Dedifferentiated amniotic fluid mesenchymal stem cell (primary cell): ENCODE data around the gene MED13L.
A peak's percentile ranks its signal among the peaks of the same experiment; 100 is the strongest.

ENCODE experiments used
- DNase-seq: peaks from one replicate; pipeline ENCODE4 v3.0.0-alpha.2; 2016; ENCODE audit errors: extremely low spot score

MED13L gene

DNA sequence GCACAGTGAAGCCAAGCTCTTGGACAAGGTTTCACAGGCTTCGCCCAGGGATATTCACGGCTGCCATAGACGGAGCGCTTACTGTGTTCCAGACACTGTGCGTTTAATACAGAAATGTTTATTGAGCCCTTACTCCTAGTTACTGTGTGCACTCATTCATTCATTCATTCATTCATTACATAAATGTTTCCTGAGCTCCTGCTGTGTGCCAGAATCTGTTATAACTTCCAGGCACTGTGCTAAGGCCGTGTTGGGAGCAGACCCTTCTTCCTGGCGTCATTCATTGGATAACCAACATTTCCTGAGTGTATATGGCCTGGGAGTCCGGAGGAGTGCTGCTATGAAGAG lies 760 bp upstream of the MED13L start:
- DNase-seq = no peak

DNA sequence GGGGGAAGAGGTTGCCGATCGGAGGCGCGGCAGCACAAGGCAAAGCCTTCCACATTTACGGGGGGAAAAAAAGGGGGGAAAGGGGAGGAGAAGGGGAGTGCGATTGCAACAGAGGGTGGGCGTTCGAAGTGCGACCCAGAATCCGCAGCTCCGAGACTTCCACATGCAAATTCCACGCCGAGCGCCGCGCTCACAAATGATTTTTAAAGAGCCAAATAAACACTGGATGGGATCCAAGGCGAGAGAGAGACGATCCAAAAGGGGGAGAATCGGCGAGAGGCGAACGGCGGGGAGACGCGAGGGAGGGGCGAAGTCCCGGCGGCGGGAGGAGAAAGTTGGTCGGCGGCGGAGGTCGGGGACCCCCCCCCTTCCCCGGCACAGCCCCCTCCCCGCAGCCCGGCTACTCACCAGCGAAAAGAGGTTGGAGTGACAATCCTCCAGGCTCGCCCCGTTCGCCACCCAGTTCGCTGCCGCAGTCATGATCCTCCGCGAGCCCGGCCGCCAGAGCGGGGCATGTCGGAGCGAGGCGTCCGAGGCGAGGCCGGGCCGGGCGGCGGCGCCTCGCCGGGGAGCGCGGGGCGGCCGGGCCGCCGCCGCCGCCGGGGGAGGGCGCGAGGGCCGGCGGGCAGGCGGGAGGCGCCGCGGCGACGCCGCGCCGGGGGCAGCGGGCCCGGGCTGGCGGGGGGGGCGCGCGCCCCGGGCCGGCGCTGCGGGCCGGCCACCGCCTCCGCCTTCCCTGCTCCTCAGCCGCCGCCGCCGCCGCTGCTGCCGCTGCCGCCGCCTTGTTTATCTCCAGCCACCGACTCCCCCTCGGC lies 634 bp downstream of the MED13L start:
- DNase-seq = peak; percentile 58

DNA sequence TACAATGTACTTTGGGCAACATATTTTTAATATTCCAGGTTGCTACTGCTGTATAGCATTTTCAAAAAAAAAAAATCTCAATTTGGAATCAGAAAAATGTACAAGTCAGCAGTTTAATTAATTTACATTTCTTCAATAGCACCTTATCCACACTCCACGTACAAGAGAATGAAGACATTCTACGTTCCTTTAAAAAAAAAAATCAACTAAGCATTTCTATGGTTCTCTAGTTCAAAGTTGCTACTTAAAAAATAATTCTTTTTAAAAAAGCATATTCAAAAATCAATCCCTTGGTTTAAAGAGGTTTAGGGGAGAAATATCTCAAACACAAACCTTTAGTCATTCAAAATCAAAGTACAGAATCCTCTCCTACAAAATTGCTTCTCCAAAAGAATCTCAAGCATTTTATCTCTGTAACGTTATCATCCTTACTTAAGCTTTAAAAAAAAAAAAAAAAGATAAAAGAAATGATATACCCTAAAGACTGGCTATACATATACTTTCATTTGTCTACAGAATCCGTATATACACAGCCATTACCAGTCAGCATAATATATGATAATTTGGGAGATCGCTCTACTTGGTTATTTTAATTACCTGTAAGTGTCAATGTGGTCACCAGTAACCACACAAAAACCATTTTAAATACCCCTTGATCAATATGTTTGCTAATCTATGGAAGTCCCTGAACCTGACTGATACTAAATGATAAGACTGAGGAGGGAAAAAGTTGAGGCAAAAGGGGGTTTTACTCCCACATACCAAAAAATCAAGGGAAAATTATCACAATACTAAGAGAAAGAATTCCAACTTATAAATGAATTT lies 2.7 kb downstream of the MED13L start:
- DNase-seq = no peak

GRCh38 chr12:116273813-116274550 lies 3.5 kb downstream of the MED13L start:
- DNase-seq = no peak

DNA sequence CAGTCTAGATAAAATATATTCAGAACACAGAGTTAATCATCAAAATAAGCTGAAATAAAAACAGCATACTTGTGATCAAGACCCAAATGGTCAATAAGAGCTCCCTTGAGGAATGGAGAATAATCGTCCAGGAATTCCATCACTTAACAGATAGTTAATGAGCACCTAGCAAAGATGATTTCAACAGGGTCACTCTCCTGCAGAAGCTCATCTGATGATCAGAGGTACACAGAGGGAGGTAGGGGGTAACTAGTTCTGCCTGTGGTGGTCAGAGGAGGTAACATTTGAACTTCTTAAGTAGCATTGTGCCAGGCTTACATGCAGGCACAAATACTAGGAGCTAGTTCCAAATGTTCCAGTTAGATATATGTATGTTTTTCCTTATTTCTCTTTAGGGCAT lies 9.5 kb downstream of the MED13L start:
- DNase-seq = no peak

DNA sequence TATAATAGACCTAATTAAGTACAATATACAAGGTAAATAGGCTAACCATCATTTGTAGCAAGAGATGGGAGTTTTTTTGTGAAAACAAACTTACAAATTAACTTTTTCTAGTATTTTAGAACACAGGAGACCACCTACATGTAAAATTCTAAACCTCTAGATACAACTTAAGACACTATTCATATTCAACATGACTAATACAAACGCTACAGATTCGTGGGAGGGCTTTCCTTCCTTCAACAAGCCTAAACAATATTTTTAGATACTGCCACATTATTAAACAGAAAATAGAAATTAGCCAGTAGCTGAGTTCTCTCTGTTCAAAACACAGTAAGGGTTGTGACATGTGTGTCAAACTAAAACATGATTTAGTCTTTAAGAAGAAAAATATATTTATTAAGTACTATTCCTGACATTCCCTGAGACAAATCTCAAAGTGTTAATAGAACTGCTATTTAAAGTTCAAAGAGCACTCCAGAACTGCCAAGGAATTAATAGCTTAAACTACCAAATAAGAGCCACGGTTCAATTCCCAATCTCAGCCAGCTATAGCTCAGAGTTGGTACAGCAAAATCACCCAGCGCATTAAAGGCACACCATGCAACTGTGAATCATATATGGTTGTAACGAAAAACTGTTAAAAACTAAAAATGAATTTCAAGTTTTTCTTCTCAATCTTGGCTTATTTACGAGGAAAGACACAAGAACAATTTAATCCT lies 10.7 kb downstream of the MED13L start:
- DNase-seq = no peak

GRCh38 chr12:116266168-116266601 lies 11.3 kb downstream of the MED13L start:
- DNase-seq = no peak

- no peak for DNase-seq
These were observed 11.9 kb downstream of the MED13L start for GRCh38 chr12:116265351-116266147.

DNA sequence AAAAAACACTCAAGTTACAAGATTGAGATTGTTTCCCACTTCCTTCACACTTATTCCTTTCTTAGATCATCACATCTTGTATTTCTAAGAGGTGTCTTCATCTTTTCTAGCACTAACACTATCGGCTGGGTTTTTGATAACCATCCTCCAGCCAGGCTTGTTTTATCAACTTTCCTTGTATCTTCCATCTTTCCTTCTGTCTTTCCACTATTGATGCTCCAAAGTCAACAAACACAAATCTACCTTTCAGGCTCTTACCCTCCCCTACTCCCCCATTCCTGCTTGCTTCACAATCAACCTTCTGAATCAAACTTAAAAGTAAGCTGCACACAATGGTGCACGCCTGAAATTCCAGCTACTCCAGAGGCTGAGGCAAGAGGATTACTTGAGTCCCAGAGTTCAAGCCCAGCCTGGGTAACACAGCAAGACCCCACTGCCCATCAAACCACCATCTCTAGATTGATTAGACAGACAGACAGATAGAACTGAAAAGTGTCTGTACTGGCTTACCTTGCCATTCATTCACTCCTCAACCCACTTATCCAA lies 12.9 kb downstream of the MED13L start:
- DNase-seq = no peak

DNA sequence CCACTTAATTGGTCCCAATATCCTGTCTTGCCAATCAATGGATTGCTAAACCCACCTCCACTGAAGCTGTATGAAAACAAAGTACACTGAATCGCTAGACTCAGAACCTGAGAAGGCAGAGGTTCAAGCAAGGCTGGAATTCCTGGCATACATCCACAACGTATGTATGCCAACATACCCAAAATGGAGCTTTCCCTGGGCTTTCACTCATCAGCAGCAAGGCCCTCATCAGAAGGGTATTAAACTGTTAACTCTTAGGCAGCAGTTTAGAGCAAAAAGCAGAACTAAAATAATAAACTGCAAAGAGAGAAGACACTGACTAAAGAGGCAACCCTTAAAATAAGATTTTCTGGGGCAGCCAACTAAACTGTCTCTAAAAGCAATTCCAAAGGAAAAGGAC lies 13.6 kb downstream of the MED13L start:
- no peak for DNase-seq

- no peak for DNase-seq
These were observed 14.1 kb downstream of the MED13L start for GRCh38 chr12:116263431-116263830.

GRCh38 chr12:116262741-116263140 lies 14.8 kb downstream of the MED13L start:
- no peak for DNase-seq

DNA sequence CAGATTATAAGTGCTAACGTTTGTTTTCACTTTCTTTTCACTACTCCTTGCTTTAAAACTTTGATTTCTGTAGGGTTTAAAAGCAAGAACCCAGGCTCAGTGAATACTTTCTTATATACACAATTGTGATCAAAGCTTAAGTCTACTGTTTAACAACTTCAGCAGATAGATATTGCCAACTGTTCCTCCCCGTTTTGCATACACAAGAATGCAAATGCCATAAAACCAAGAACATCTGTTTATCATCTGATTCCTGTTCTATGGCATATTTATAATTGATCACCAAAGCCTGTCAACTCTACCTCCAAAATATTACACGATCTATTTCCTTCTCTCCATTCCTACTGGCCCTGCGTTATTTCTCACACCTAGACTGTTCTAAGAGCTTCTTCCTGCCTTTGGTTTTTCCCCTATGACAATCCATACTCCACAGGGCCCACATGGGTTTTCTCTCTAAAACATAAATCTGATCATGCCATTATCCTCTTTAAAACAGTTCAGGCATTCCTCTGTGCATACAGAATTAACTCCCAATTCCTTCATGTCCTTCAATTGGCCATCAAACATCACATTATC lies 15.9 kb downstream of the MED13L start:
- DNase-seq = no peak

DNA sequence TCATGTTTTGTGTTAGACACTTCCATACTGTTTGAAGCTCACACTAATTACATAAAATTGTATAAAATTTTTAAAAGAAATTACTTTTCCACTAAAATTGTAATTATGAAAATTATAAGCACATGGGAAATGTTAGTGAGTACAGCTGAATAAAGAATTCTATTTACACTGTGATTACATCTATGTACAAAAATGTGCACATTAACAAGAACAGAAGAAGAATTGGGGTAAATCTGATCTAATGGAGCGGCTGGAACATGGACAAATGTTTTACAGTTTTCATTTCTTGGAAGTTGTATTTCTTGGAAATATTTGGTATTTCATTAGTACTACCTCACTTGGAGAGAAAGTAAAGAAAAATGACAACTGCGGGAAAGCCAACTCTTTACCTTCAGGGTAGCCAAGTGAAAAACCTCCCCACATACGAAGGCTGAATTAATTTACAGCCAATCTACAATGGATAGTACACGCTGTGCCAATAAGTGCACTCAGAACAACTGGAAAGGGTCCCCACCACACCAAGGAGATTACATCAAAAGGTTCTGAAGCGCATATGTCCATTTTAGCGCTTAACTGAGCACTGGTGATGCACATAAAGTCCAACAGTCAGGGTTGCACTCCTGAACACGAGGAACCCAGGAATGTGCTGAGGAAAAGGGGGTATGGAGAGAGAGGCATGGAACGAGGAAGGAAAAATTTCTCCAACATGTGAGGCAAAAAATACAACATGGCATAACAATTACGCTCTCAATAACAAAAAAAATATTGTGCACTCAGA lies 17.5 kb downstream of the MED13L start:
- no peak for DNase-seq

DNA sequence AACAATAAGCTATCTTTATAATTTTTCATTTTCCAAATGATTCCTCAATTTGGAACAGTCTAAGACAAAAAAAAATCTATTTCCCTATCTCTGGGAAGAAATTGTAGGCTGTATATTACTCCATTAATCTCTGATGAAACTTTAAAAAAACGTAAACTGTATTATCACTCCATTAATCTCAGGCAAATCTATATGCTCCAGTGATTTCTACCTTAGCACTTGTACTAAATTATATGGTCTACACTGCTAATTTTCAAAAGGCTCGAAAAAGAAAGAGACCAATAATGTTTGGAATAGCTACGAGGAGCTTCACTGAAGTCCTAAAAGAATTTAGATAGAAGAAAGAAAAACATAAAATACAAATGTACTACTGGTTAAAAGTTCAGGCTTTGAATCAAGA lies 19.7 kb downstream of the MED13L start:
- DNase-seq = no peak

- DNase-seq = no peak
These were observed 20.3 kb downstream of the MED13L start for GRCh38 chr12:116257215-116257614.

DNA sequence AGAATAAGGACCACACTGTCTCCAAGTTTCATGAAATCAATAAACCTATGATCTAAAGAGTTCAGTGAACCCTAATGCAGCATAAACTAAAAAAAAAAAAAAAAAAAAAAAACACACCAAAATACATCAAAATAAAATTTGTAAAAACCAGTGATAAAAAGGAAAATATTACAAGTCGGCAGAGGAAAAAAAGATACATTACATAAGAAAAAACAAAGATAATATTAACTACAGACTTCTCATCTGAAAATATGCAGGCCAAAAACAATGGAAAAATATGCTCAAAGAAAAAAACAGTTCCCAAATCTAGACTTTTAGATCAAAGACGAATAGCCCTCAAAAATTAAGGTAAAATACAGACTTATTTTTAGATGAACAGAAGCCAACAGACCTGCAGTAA lies 27.6 kb downstream of the MED13L start:
- DNase-seq = no peak

DNA sequence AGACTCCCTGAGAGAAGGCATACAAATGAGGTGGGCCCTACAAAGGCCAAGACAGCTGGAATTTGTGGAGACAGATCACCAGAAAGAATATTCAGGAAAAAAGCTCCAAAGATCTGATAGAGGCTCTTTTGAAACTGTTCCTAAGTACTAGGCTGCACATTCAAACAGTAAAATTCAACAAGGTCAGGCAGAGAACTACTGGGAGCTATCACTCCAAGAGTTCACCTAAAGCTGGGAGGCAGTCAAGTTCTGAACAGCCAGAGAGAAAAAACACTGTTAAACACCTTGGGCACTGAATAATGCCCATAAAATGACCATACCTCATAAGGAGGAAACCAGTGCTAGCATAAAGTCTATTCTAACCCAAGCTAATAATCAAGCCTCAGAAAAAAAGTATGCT lies 28.6 kb downstream of the MED13L start:
- no peak for DNase-seq

DNA sequence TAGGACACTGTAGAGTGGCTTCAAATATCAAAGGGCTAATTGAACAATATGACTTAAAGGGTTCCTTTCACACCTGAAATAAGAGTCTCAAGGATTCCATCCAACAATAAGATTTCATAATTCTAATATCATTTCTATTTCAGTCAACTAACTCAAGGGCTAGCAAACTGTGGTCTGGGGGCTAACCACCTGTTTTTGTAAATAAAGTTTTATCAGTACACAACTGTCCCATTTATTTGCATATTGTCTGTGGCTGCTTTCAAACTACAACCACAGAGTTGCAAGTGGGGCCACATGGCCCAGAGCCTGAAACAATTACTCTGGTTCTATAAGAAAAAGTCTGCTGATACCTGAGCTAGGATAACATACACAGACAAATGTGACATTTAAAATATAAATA lies 29.1 kb downstream of the MED13L start:
- no peak for DNase-seq

DNA sequence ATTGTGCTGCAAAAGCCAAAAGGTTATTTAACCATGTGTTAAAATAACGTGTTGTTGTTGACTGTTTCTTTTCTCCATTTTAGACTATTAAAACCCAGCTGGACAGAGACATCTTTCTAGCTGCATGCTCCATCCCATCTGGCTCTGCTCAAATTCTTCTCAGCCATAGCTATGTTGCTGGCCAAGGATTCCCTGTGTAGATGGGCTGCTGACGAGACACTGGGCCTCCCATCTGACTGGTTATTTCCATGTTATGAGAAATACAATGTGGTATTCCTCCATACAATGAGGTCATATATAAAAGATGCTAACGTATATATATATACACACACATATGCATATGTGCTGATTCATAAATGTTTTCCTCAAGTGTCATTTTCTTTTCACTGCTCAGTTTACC lies 30.1 kb downstream of the MED13L start:
- DNase-seq = no peak
